ENCODE measurements around the gene SLC26A5.

Gene SLC26A5

GRCh38 chr7:103347507-103348267, 98.3 kb downstream of the SLC26A5 start, which contains the start of gene PSMC2:
PSMC2 (plus strand) TSS chr7:103347643; CDS start chr7:103347712, 69 bp downstream.
- peak; percentile 91 for DNase-seq (ENCODE audit: low spot score)

GRCh38 chr7:103346396-103346795, 99.6 kb downstream of the SLC26A5 start:
- no peak for DNase-seq (ENCODE audit: low spot score)

GRCh38 chr7:103344453-103345149, 101.4 kb downstream of the SLC26A5 start, which contains the start of gene DNAJC2:
DNAJC2 (minus strand) TSS chr7:103344767; CDS start chr7:103344622, 145 bp downstream.
- peak; percentile 90 for DNase-seq (ENCODE audit: low spot score)

GRCh38 chr7:103343758-103344452, 102.1 kb downstream of the SLC26A5 start:
- DNase-seq (ENCODE audit: low spot score) = no peak

- DNase-seq (ENCODE audit: low spot score) = no peak
Measured at GRCh38 chr7:103343332-103343731, 102.7 kb downstream of the SLC26A5 start.

GRCh38 chr7:103341466-103341865, 104.5 kb downstream of the SLC26A5 start:
- no peak for DNase-seq (ENCODE audit: low spot score)

- no peak for DNase-seq (ENCODE audit: low spot score)
Measured at GRCh38 chr7:103338864-103339263, 107.1 kb downstream of the SLC26A5 start.

- no peak for DNase-seq (ENCODE audit: low spot score)
Measured at GRCh38 chr7:103336761-103337160, 109.2 kb downstream of the SLC26A5 start.

GRCh38 chr7:103325744-103326143, 120.3 kb downstream of the SLC26A5 start:
- no peak for DNase-seq (ENCODE audit: low spot score)
